HG02571 (cell line): ENCODE results near the gene DBP.

Source experiments
- ATAC-seq: cut with Tn5 transposase; IDR thresholded peaks from one replicate; pipeline ENCODE4 v1.9.1; 2021; ENCODE audit warnings: mild to moderate bottlenecking, moderate library complexity; ENCODE audit not compliant: unreplicated experiment

Gene DBP

GRCh38 chr19:48613852-48614435, 23.2 kb downstream of the DBP start:
- no peak for ATAC-seq

- no peak for ATAC-seq
These were observed 23.9 kb downstream of the DBP start for GRCh38 chr19:48613024-48613851.

DNA sequence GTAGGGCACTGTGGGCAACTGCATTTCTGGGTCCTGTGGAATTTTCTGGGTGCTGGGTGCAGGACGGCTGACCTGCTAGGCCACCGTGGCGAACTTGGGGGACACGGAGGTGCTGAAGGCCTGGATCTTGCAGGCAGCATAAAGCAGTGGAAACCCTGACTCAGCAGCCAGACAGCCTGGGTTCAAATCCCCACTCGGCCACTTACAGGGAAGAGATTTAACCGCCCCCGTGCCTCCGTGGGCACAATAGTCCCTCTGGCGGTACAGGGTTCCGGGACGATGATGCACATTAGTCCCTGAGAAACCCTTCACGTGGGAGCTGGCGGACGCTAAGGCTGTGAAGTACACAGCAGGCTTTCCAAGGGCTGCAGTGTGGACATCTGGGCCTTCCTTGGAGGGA, 25.3 kb downstream of the DBP start:
- no peak for ATAC-seq

GRCh38 chr19:48609571-48610108, 27.5 kb downstream of the DBP start:
- no peak for ATAC-seq

DNA sequence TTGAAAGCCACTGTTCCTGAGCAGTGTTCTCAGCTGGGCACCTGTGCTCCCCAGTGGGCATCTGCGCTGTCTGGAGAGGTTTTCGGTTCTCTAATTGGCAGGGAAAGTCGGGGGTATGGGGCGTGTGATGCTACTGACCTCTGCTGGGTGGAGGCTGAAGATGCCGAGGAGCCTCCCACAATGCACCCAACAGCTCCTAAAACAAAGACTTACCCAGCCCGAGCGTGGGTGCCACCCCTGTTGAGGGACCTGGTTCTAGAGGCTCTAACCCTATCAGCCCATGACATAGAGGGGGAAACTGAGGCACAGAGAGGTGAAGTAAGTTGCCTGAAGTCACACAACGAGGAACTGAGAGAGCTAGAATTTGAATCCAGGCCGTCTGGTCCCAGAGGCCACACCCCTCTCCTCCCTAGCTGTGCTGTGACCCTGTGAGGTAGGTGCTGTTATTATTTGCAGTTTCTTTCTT, 28.3 kb downstream of the DBP start:
- no peak for ATAC-seq

GRCh38 chr19:48607359-48607755, 29.8 kb downstream of the DBP start:
- no peak for ATAC-seq

DNA sequence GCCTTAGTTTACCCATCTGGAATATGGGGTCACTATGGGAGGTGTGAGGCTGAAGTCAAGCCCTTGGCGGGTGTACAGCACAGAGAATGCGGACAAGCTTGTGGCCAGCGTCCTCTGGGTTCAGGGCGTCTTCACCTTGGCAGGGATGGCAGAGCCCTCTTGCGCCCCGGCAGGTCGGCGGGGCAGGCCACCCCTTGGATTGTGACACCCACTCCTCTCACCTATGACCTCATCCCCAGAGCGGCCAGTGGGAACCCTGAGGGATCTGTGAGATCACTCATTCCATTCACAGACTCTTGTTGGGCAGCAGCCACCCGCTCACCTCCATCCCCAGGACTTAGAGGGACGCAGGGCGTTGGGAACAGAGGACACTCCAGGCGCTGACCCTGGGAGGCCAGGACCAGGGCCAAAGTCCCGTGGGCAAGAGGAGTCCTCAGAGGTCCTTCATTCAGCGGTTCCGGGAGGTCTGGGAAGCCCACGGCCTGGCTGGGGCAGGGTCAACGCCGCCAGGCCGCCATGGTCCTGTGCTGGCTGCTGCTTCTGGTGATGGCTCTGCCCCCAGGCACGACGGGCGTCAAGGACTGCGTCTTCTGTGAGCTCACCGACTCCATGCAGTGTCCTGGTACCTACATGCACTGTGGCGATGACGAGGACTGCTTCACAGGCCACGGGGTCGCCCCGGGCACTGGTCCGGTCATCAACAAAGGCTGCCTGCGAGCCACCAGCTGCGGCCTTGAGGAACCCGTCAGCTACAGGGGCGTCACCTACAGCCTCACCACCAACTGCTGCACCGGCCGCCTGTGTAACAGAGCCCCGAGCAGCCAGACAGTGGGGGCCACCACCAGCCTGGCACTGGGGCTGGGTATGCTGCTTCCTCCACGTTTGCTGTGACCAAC, 30.5 kb downstream of the DBP start, which contains the start of gene SPACA4:
Gene SPACA4, plus strand, starts transcription at position 280 of the 896 bp plus-strand sequence. Its CDS starts 237 bp downstream, at position 517.
- no peak for ATAC-seq

- no peak for ATAC-seq
These were observed 33.3 kb downstream of the DBP start for GRCh38 chr19:48603850-48604249.

GRCh38 chr19:48603449-48603848, 33.7 kb downstream of the DBP start:
- no peak for ATAC-seq

GRCh38 chr19:48603001-48603400, 34.2 kb downstream of the DBP start:
- ATAC-seq = no peak

DNA sequence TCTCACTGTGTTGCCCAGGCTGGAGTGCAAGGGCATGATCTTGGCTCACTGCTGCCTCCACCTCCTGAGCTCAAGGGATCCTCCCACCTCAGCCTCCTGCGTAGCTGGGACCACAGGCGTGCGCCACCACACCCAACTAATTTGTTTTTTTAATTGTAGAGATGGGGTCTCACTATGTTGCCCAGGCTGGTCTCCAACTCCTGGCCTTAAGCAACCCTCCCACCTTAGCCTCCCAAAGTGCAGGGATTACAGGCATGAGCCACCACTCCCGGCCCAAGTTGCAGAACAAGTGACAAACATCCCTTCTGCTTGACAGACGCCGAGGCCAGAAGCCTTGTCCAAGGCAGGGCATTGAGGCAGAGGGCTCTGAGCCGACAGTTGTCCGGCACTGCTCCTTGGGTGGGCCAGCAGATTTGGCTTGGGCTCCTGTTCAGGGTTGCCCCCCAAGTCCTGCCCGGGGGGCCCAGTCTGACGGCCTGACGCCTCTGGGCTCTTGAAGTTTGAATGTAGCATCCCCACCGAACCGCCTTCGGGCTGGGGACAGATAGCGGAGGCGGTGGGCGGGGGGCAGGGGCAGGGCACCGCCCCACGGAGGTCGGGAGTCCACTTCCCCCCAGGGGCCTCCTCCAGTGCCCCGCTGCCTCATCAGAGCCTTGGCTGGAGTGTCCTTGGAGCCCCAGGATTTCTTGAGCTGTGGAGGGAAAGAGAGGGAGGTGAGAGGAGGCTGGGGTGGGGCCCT, 36.3 kb downstream of the DBP start:
- no peak for ATAC-seq

- ATAC-seq = no peak
These were observed 38.0 kb downstream of the DBP start for GRCh38 chr19:48598996-48599700.

- no peak for ATAC-seq
These were observed 40.3 kb downstream of the DBP start for GRCh38 chr19:48596679-48597465.

- no peak for ATAC-seq
These were observed 40.9 kb downstream of the DBP start for GRCh38 chr19:48596237-48596636.

DNA sequence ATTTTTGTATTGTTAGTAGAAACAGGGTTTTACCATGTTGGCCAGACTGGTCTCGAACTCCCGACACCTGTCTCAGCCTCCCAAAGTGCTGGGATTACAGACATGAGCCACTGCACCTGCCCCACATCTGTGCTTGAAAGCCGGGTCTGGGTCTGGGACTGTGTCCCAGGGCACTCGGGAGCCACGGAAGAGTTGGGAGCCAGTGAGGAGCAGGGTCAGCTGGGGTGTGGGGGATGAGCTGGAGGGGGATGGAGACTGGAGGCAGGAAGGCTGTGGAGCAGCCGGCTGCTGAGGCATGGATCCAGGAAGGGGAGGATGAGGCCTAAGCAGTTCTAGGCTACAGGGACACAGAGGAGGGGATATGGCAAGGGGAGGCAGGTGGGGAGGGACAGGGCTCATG, 41.3 kb downstream of the DBP start:
- ATAC-seq = no peak

- ATAC-seq = no peak
These were observed 42.0 kb downstream of the DBP start for GRCh38 chr19:48595171-48595570.

DNA sequence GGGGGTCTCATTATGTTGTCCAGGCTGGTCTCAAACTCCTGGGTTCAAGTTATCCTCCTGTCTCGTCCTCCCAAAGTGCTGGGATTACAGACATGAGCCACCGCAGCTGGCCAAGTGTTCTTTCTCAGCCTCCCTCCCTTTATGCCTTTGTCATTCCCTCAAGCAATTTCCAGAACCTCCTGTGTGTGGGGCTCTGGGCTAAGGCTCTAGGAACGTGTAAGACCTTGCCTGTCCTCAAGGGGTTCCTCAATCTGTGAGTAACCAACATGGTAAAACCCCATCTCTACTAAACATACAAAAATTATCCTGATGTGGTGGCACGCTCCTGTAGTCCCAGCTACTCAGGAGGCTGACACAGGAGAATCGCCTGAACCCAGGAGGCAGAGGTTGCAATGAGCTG, 46.2 kb downstream of the DBP start:
- no peak for ATAC-seq

- no peak for ATAC-seq
These were observed 48.3 kb downstream of the DBP start for GRCh38 chr19:48588670-48589401.
